A549 (cell line): Measurements from ENCODE around the gene FSIP2.

ENCODE experiments used
- CEBPB ChIP-seq, 2 experiments: fragments of >200 bp in 1 of 2; sonication (Bioruptor Twin) in 1 of 2; formaldehyde crosslinking in 1 of 2; IDR thresholded peaks; 2 replicates each; pipeline ENCODE4 v1.6.1; 2012 to 2016
- CHD2 ChIP-seq: fragments of 150-350 bp; IDR thresholded peaks from 2 replicates; pipeline ENCODE4 v1.6.1; 2014; ENCODE audit warnings: low read length; ENCODE audit not compliant: partially characterized antibody
- CTCF ChIP-seq: fragments of >200 bp; sonication (Bioruptor Twin); formaldehyde crosslinking; IDR thresholded peaks from 3 replicates; pipeline ENCODE4 v1.5.1; 2016
- ELK1 ChIP-seq: fragments of 150-350 bp; IDR thresholded peaks from 2 replicates; pipeline ENCODE4 v1.6.1; 2014; ENCODE audit warnings: low read depth, mild to moderate bottlenecking, low read length
- HDAC2 ChIP-seq: fragments of 200-600 bp; sonication (generic); IDR thresholded peaks from 2 replicates; pipeline ENCODE4 v1.6.1; 2016
- HOXB13 ChIP-seq: fragments of 250-450 bp; sonication (Bioruptor Pico); IDR thresholded peaks from 2 replicates; pipeline ENCODE4 v1.5.0; 2020; ENCODE audit warnings: low read depth, mild to moderate bottlenecking, moderate library complexity
- JUN ChIP-seq, 2 experiments: fragments of >200 bp; sonication (Bioruptor Twin); formaldehyde crosslinking; IDR thresholded peaks; 2 replicates in 1 of 2; 3 replicates in 1 of 2; pipeline ENCODE4 v1.6.1; 2016 to 2017
- POLR2A ChIP-seq: IDR thresholded peaks from 2 replicates; pipeline ENCODE4 v1.6.1; 2012; ENCODE audit warnings: mild to moderate bottlenecking, low read length
- RAD21 ChIP-seq, 2 experiments: fragments of >200 bp in 1 of 2; sonication (Bioruptor Twin) in 1 of 2; formaldehyde crosslinking in 1 of 2; IDR thresholded peaks in 1 of 2; conservative IDR thresholded peaks in 1 of 2; 2 replicates in 1 of 2; 3 replicates in 1 of 2; pipeline ENCODE4 v1.6.1; 2012 to 2018; ENCODE audit warnings: inconsistent platforms in 1 of 2
- REST ChIP-seq: fragments of 200-600 bp; sonication (generic); IDR thresholded peaks from 2 replicates; pipeline ENCODE4 v1.6.1; 2016; ENCODE audit warnings: antibody characterized with exemption, mild to moderate bottlenecking, moderate library complexity
- SMC3 ChIP-seq: fragments of >200 bp; sonication (Bioruptor Twin); formaldehyde crosslinking; IDR thresholded peaks from 3 replicates; pipeline ENCODE4 v1.6.1; 2018; ENCODE audit warnings: inconsistent platforms
- USF2 ChIP-seq: fragments of 450-650 bp; IDR thresholded peaks from 2 replicates; pipeline ENCODE4 v1.6.1; 2014; ENCODE audit warnings: antibody characterized with exemption

- TF ChIP-seq ELK1 (no peak), REST (no peak), SMC3 (no peak), CEBPB (IDR thresholded peaks at IDR 0.05) (no peak), CHD2 (no peak), CTCF (no peak), HOXB13 (CRISPR knock-in tag) (no peak), RAD21 (conservative IDR thresholded peaks at IDR 0.05 in 1 of 2, IDR thresholded peaks at IDR 0.05 in 1 of 2) (no peak), USF2 (no peak), HDAC2 (no peak), JUN (IDR thresholded peaks at IDR 0.05) (no peak), POLR2A (no peak)
These were observed 79.4 kb downstream of the FSIP2 start for GRCh38 chr2:185817991-185818390.
